ENCODE measurements around the gene GID8. TPM values are rescaled to one million over a fixed set of nuclear protein-coding genes. Genes with fewer than 3 reads are reported as not detected.

GID8 gene
- total and polyA plus RNA-seq, 2 of the 13 experiments (the other 11 are each of a cell fraction or from before 2014, with no cell fraction given), result 39.6 to 59.8 TPM

GRCh38 chr20:62971950-62972844 lies 34.2 kb downstream of the GID8 start (continued):
- TF ChIP-seq ZNF580 (CRISPR knock-in tag; IDR thresholded peaks at IDR 0.05; ENCODE audit: borderline replicate concordance, low read depth) (peak; percentile 65; the same call in 1 of the 2 replicates), ELF3 (CRISPR knock-in tag; IDR thresholded peaks at IDR 0.05) (peak; percentile 73), HHEX (CRISPR knock-in tag; IDR thresholded peaks at IDR 0.05) (no peak), CREB1 (IDR thresholded peaks at IDR 0.05) (no peak), CREB1 (CRISPR knock-in tag; IDR thresholded peaks at IDR 0.05) (no peak), ZNF260 (CRISPR knock-in tag; IDR thresholded peaks at IDR 0.05; ENCODE audit: borderline replicate concordance, low read depth) (0 out of 2 replicates have a peak, but pooled peaks have one; percentile 81), ERF (CRISPR knock-in tag; IDR thresholded peaks at IDR 0.05) (peak; percentile 72; the same call in 1 of the 2 replicates), MEF2D (CRISPR knock-in tag; IDR thresholded peaks at IDR 0.05) (peak; percentile 28; the same call in 1 of the 2 replicates), ZGPAT (CRISPR knock-in tag; IDR thresholded peaks at IDR 0.05) (peak; percentile 67; the same call in 1 of the 2 replicates), ZNF451 (CRISPR knock-in tag; IDR thresholded peaks at IDR 0.05) (peak; percentile 95), HMGA1 (CRISPR knock-in tag; conservative IDR thresholded peaks at IDR 0.05) (no peak), ZNF431 (CRISPR knock-in tag; IDR thresholded peaks at IDR 0.05; ENCODE audit: borderline replicate concordance, low read depth) (peak; percentile 92), HMGXB4 (CRISPR knock-in tag; IDR thresholded peaks at IDR 0.05; ENCODE audit: borderline replicate concordance in 1 of 2, low read depth in 1 of 2) (peak; percentile 94 to 96), PCBP1 (IDR thresholded peaks at IDR 0.05; ENCODE audit: borderline replicate concordance, low read depth, low read length) (peak; percentile 89; the same call in 1 of the 2 replicates), ZNF17 (CRISPR knock-in tag; IDR thresholded peaks at IDR 0.05) (no peak), MNT (IDR thresholded peaks at IDR 0.05) (peak; percentile 79), ZBTB33 (CRISPR knock-in tag; IDR thresholded peaks at IDR 0.05) (peak; percentile 74), HIC2 (CRISPR knock-in tag; IDR thresholded peaks at IDR 0.05; ENCODE audit: low read depth) (peak; percentile 74), SMAD3 (CRISPR knock-in tag; IDR thresholded peaks at IDR 0.05) (peak; percentile 88), HNRNPLL (IDR thresholded peaks at IDR 0.05; ENCODE audit: low read depth, low read length, poor library complexity, severe bottlenecking) (peak; percentile 67)
